Fibroblast of villous mesenchyme (primary cell): ENCODE measurements around the gene RHBDL3. TPM values are rescaled to one million over a fixed set of nuclear protein-coding genes. Genes with fewer than 3 reads are reported as not detected.
A peak's percentile ranks its signal among the peaks of the same experiment; 100 is the strongest.

Experiments
- DNase-seq: peaks from one replicate; pipeline ENCODE4 v3.0.0-alpha.2; 2010; ENCODE audit warnings: low read depth
- H3K4me3 ChIP-seq: 2 replicates; pipeline ENCODE4 v1.5.1; 2011; ENCODE audit warnings: low read depth, mild to moderate bottlenecking, low read length
- CTCF ChIP-seq: IDR thresholded peaks from 2 replicates; pipeline ENCODE4 v1.5.1; 2012; ENCODE audit warnings: low read depth, mild to moderate bottlenecking, low read length; ENCODE audit not compliant: insufficient read depth
- total RNA-seq: library from RNA; depleted of rRNA; stranded (reverse); fragments of >200 nt; gene quantifications from 2 replicates; pipeline ENCODE4 v1.2.3, GENCODE V29; 2012

The RHBDL3 gene
- total RNA-seq, 1 donor, result not detected

- no peak overlapping the region for H3K4me3 ChIP-seq
- TF ChIP-seq CTCF, result no peak
- no peak for DNase-seq
Observed at GRCh38 chr17:32239456-32239855, 26.2 kb upstream of the RHBDL3 start.

GRCh38 chr17:32240750-32241149 lies 24.9 kb upstream of the RHBDL3 start:
- peak; percentile 24 for DNase-seq
- no peak for TF ChIP-seq CTCF

GRCh38 chr17:32241640-32242039 lies 24.0 kb upstream of the RHBDL3 start:
- DNase-seq, result no peak
- TF ChIP-seq CTCF, result no peak
- no peak overlapping the region for H3K4me3 ChIP-seq

More at GRCh38 chr17:32240750-32241149, 24.9 kb upstream of the RHBDL3 start:
- H3K4me3 ChIP-seq, result no peak overlapping the region

GRCh38 chr17:32249475-32249874 lies 16.2 kb upstream of the RHBDL3 start:
- no peak for DNase-seq
- no peak for TF ChIP-seq CTCF
- H3K4me3 ChIP-seq, result no peak overlapping the region

- no peak overlapping the region for H3K4me3 ChIP-seq
- peak; percentile 75 for DNase-seq
- peak; percentile 100 for TF ChIP-seq CTCF
Observed at GRCh38 chr17:32253117-32253611, 12.5 kb upstream of the RHBDL3 start.

GRCh38 chr17:32256012-32256700 lies 9.5 kb upstream of the RHBDL3 start:
- TF ChIP-seq CTCF, result no peak
- no peak overlapping the region for H3K4me3 ChIP-seq
- no peak for DNase-seq

- H3K4me3 ChIP-seq, result no peak overlapping the region
- TF ChIP-seq CTCF, result no peak
- no peak for DNase-seq
Observed at GRCh38 chr17:32256701-32257019, 9.0 kb upstream of the RHBDL3 start.
